H1 (cell line): Measurements from ENCODE around the gene ARL8A. TPM values are rescaled to one million over a fixed set of nuclear protein-coding genes. Genes with fewer than 3 reads are reported as not detected.

Source experiments
- CTCF ChIA-PET: fragments of 300-600 bp; sonication (Branson Sonifier 250); formaldehyde crosslinking; loops from one replicate; lab custom pipeline; 2021; ENCODE audit not compliant: partially characterized antibody; lab: Charles Lee
- POLR2A ChIA-PET: fragments of 300-600 bp; sonication (Branson Sonifier 250); formaldehyde crosslinking; loops from one replicate; lab custom pipeline; 2021; ENCODE audit warnings: inconsistent platforms; ENCODE audit not compliant: partially characterized antibody; lab: Charles Lee
- DNase-seq, 2 experiments: peaks; one replicate each; pipeline versions ENCODE4 v3.0.0 to v3.0.0-alpha.2; 2010 to 2022; ENCODE audit warnings: low spot score in 2 of 2, low read depth in 1 of 2, mixed read lengths in 1 of 2
- FAIRE-seq: peaks from 2 replicates; lab custom pipeline; 2011; peaks lifted over from hg19 to GRCh38; lab: Jason Lieb, UNC
- H2AFZ ChIP-seq: 2 replicates; pipeline ENCODE4 v1.8.1; 2012; ENCODE audit warnings: low read length, inconsistent platforms
- H2AK5ac ChIP-seq: 2 replicates; pipeline ENCODE4 v1.6.1; 2013; ENCODE audit warnings: low read depth, low read length
- H2BK120ac ChIP-seq: replicated peaks from 2 replicates; pipeline ENCODE3; 2013; ENCODE audit warnings: low read depth, low read length, inconsistent platforms
- H2BK12ac ChIP-seq: 2 replicates; pipeline ENCODE4 v1.6.1; 2013; ENCODE audit warnings: low read depth, low read length
- H2BK15ac ChIP-seq: 2 replicates; pipeline ENCODE4 v1.6.1; 2013; ENCODE audit warnings: low read length
- H2BK20ac ChIP-seq: 2 replicates; pipeline ENCODE4 v1.6.1; 2013; ENCODE audit warnings: low read length
- H2BK5ac ChIP-seq: 2 replicates; pipeline ENCODE4 v1.6.1; 2013; ENCODE audit warnings: low read depth, low read length
- H3K14ac ChIP-seq: 2 replicates; pipeline ENCODE4 v1.6.1; 2013; ENCODE audit warnings: inconsistent platforms; ENCODE audit not compliant: insufficient read length
- H3K18ac ChIP-seq: 2 replicates; pipeline ENCODE4 v1.6.1; 2013; ENCODE audit warnings: low read length; ENCODE audit errors: extremely low read depth
- H3K23ac ChIP-seq: 2 replicates; pipeline ENCODE4 v1.6.1; 2013; ENCODE audit warnings: inconsistent platforms; ENCODE audit not compliant: insufficient read length
- H3K23me2 ChIP-seq: 2 replicates; pipeline ENCODE4 v1.6.1; 2013; ENCODE audit warnings: low read depth, low read length
- H3K27ac ChIP-seq: 2 replicates; pipeline ENCODE4 v1.6.1; 2011; ENCODE audit warnings: low read depth, low read length, inconsistent platforms
- H3K27me3 ChIP-seq, 4 experiments: replicated peaks in 1 of 4; 1 replicate in 1 of 4; 2 replicates in 3 of 4; pipeline versions ENCODE4 v1.6.1 to v1.8.1; 2011 to 2013; ENCODE audit warnings: low read length in 3 of 4, mild to moderate bottlenecking in 3 of 4, inconsistent platforms in 2 of 4, mixed read lengths in 2 of 4, moderate library complexity in 1 of 4; ENCODE audit not compliant: control insufficient read depth in 3 of 4, insufficient read depth in 3 of 4; ENCODE audit errors: extremely low read depth in 1 of 4
- H3K36me3 ChIP-seq, 4 experiments: 2 replicates each; pipeline versions ENCODE4 v1.6.1 to v1.8.1; 2011 to 2013; ENCODE audit warnings: mild to moderate bottlenecking in 4 of 4, low read length in 3 of 4, moderate library complexity in 2 of 4, control low read depth in 1 of 4, inconsistent platforms in 1 of 4; ENCODE audit not compliant: insufficient read depth in 4 of 4, control insufficient read depth in 2 of 4
- H3K4ac ChIP-seq: replicated peaks from 2 replicates; pipeline ENCODE3; 2013; ENCODE audit warnings: low read length, low read depth, mixed read lengths, inconsistent platforms; ENCODE audit not compliant: insufficient read length
- H3K4me1 ChIP-seq, 4 experiments: replicated peaks in 1 of 4; 1 replicate in 1 of 4; 2 replicates in 3 of 4; pipeline versions ENCODE4 v1.6.1 to v1.8.1; 2011 to 2013; ENCODE audit warnings: low read length in 3 of 4, inconsistent platforms in 2 of 4, mixed read lengths in 1 of 4; ENCODE audit not compliant: insufficient read depth in 4 of 4, control insufficient read depth in 3 of 4
- H3K4me2 ChIP-seq, 2 experiments: 2 replicates each; pipeline versions ENCODE4 v1.6.1 to v1.8.1; 2011 to 2013; ENCODE audit warnings: low read depth in 2 of 2, low read length in 2 of 2, control low read depth in 1 of 2, inconsistent platforms in 1 of 2, mild to moderate bottlenecking in 1 of 2; ENCODE audit not compliant: insufficient read depth in 1 of 2
- H3K4me3 ChIP-seq, 4 experiments: fragments of 200-600, 300-600 bp in 1 of 4; sonication (generic), shearing (Covaris generic), sonication (Bioruptor Twin) in 1 of 4; 2 replicates each; pipeline versions ENCODE4 v1.5.1 to v1.8.1; 2011 to 2016; ENCODE audit warnings: low read length in 4 of 4, low read depth in 3 of 4, control low read depth in 2 of 4, inconsistent platforms in 2 of 4, mild to moderate bottlenecking in 2 of 4, mixed read lengths in 1 of 4, moderate library complexity in 1 of 4; ENCODE audit not compliant: insufficient read depth in 2 of 4; ENCODE audit errors: extremely low read depth in 1 of 4
- H3K56ac ChIP-seq: replicated peaks from 2 replicates; pipeline ENCODE3; 2013; ENCODE audit warnings: low read depth, mild to moderate bottlenecking, mixed read lengths, low read length, inconsistent platforms; ENCODE audit not compliant: insufficient read length
- H3K79me1 ChIP-seq: 2 replicates; pipeline ENCODE4 v1.6.1; 2013; ENCODE audit warnings: low read depth, low read length, control low read depth
- H3K79me2 ChIP-seq, 2 experiments: 2 replicates each; pipeline versions ENCODE4 v1.6.1 to v1.8.1; 2012 to 2013; ENCODE audit warnings: low read length in 2 of 2, mild to moderate bottlenecking in 2 of 2, inconsistent platforms in 1 of 2; ENCODE audit not compliant: insufficient read depth in 2 of 2, control insufficient read depth in 1 of 2
- H3K9ac ChIP-seq, 4 experiments: replicated peaks in 1 of 4; 1 replicate in 1 of 4; 2 replicates in 3 of 4; pipeline versions ENCODE4 v1.6.1 to v1.8.1; 2011 to 2013; ENCODE audit warnings: low read depth in 3 of 4, low read length in 3 of 4, control low read depth in 2 of 4, mild to moderate bottlenecking in 2 of 4, moderate library complexity in 2 of 4, inconsistent platforms in 1 of 4; ENCODE audit errors: extremely low read depth in 1 of 4
- H3K9me3 ChIP-seq, 2 experiments: 2 replicates each; pipeline versions ENCODE4 v1.6.1 to v1.8.1; 2012 to 2013; ENCODE audit warnings: mild to moderate bottlenecking in 2 of 2, moderate library complexity in 2 of 2, control low read depth in 1 of 2, inconsistent platforms in 1 of 2, low read depth in 1 of 2, low read length in 1 of 2, mixed read lengths in 1 of 2; ENCODE audit not compliant: insufficient read depth in 2 of 2
- H4K20me1 ChIP-seq, 2 experiments: replicated peaks in 1 of 2; 2 replicates each; pipeline versions ENCODE3 to v1.8.1; 2011 to 2013; ENCODE audit warnings: inconsistent platforms in 2 of 2, low read length in 2 of 2, mild to moderate bottlenecking in 1 of 2; ENCODE audit not compliant: insufficient read depth in 2 of 2, control insufficient read depth in 1 of 2
- H4K5ac ChIP-seq: 2 replicates; pipeline ENCODE4 v1.6.1; 2013; ENCODE audit warnings: low read length, low read depth, mixed read lengths, inconsistent platforms; ENCODE audit not compliant: insufficient read length
- H4K8ac ChIP-seq: 2 replicates; pipeline ENCODE4 v1.8.0; 2013; ENCODE audit warnings: mild to moderate bottlenecking, moderate library complexity, low read length, inconsistent platforms; ENCODE audit not compliant: insufficient read depth; ENCODE audit errors: extremely low read depth
- H4K91ac ChIP-seq: replicated peaks from 2 replicates; pipeline ENCODE3; 2013; ENCODE audit warnings: low read length, mixed read lengths, inconsistent platforms; ENCODE audit not compliant: insufficient read length
- SIX5 ChIP-seq: IDR thresholded peaks from 2 replicates; pipeline ENCODE4 v1.6.1; 2011; ENCODE audit warnings: mild to moderate bottlenecking, low read depth, low read length
- WGBS, 2 experiments: shearing (Covaris generic) in 1 of 2; methylation state at CpG; one replicate each; pipeline versions ENCODE4 v1.1.6 to v1.1.7; 2013 to 2015; ENCODE audit warnings: low lambda C conversion rate in 2 of 2, mixed read lengths in 2 of 2, inconsistent platforms in 1 of 2, low coverage in 1 of 2, missing lambda C conversion rate in 1 of 2; ENCODE audit not compliant: insufficient replicate concordance in 2 of 2, insufficient coverage in 1 of 2, insufficient read length in 1 of 2; ENCODE audit errors: extremely low coverage in 1 of 2, missing lambda C conversion rate in 1 of 2; 5-methylcytosine and 5-hydroxymethylcytosine counted together
- polyA plus RNA-seq, 7 experiments: library from polyadenylated mRNA; depleted of rRNA in 3 of 7; stranded (reverse) in 5 of 7; unstranded in 2 of 7; fragments of >200 nt in 5 of 7; fragments of 200-250 nt in 2 of 7; gene quantifications; 1 replicate in 5 of 7; 2 replicates in 1 of 7; 4 replicates in 1 of 7; pipeline versions ENCODE4 v1.2.1 to v1.2.3, GENCODE V29; 2011 to 2013; ENCODE audit warnings: missing spikeins in 2 of 7, mixed read lengths in 2 of 7
- total RNA-seq: library from RNA; stranded (reverse); fragmentation: NEBNext Ultra II Directional; extraction: Animal tissue kit (Norgen Biotek cat#: 25700); gene quantifications from 2 replicates; pipeline ENCODE4 v1.2.1, GENCODE V29; 2021

Gene ARL8A
- total and polyA plus RNA-seq, 2 of the 8 experiments (the other 6 are each of a cell fraction or from before 2014, with no cell fraction given): 40.3 to 58.7 TPM

GRCh38 chr1:202186327-202186726, 41.8 kb upstream of the ARL8A start:
- Histone ChIP-seq H3K79me2 (no peaks in the 10 kb centered on the region), H3K27ac (no peak overlapping the region), H2BK20ac (no peak overlapping the region), H3K27me3 (no peaks in the 10 kb centered on the region; a peak in 3 of 7 replicates), H4K8ac (no peak overlapping the region), H3K36me3 (no peaks in the 10 kb centered on the region), H3K23ac (no peak overlapping the region), H3K79me1 (no peaks in the 10 kb centered on the region), H3K56ac (no peak overlapping the region), H3K9ac (no peak overlapping the region), H4K20me1 (no peaks in the 10 kb centered on the region), H3K4me2 (no peak overlapping the region), H3K14ac (no peak overlapping the region), H2BK12ac (no peak overlapping the region), H3K23me2 (no peaks in the 10 kb centered on the region; the same call in 1 of the 2 replicates), H3K4me1 (peaks cover 0 to 6% (median 4%) of the 10 kb centered on the region in 4 experiments; a peak in 5 of 7 replicates), H2AK5ac (no peak overlapping the region), H3K4me3 (no peak overlapping the region), H3K18ac (no peak overlapping the region), H2BK15ac (0 out of 2 replicates have a peak overlapping the region, but pooled peaks have one; percentile 46), H4K5ac (no peak overlapping the region), H2BK5ac (no peak overlapping the region), H2BK120ac (no peak overlapping the region), H3K4ac (no peak overlapping the region), H2AFZ (no peak overlapping the region), H4K91ac (no peak overlapping the region), H3K9me3 (no peaks in the 10 kb centered on the region)
- WGBS, 2 experiments: 87% methylated on average over 7 of the region's 7 CpGs; no CpG with 5 or more reads in 1 of the 2 experiments
- DNase-seq: no peak
- POLR2A ChIA-PET: interaction anchor here (1.1 kb wide), 1 partner anchor 23 kb away, joined by 3 read pairs; no protein-coding TSS in a partner anchor
- CTCF ChIA-PET: interaction anchor here (0.7 to 8.2 kb wide), 19 partner anchors 8 to 533 kb away, joined by 3 to 107 read pairs (median 5); partner anchors contain the start of genes GPR37L1 and LGR6
- no peak for FAIRE-seq
- TF ChIP-seq SIX5: no peak
